ENCODE data around the gene ST6GALNAC3. TPM values are rescaled to one million over a fixed set of nuclear protein-coding genes. Genes with fewer than 3 reads are reported as not detected.

ST6GALNAC3 gene
- total RNA-seq, 1 experiment from 2014 or later, result 2.2 TPM

GRCh38 chr1:76601465-76601864 is 526.9 kb downstream of the ST6GALNAC3 start:
- H2AFZ ChIP-seq (ENCODE audit: low read depth, low read length, poor library complexity, severe bottlenecking), result no peak overlapping the region
- H3K36me3 ChIP-seq (ENCODE audit: control insufficient read depth in 1 of 2, insufficient read depth in 2 of 2, low read length in 2 of 2), result no peaks in the 10 kb centered on the region
- no peak for DNase-seq (ENCODE audit: low read depth, low spot score)
- no peaks in the 10 kb centered on the region for H3K9me3 ChIP-seq (ENCODE audit: control insufficient read depth in 1 of 2, insufficient read depth in 1 of 2, low read depth in 1 of 2, low read length in 2 of 2)
- ATAC-seq, result no peak
- no peaks in the 10 kb centered on the region for H3K79me2 ChIP-seq (ENCODE audit: insufficient read depth, low read length)
- no peaks in the 10 kb centered on the region for H3K4me1 ChIP-seq (ENCODE audit: control insufficient read depth in 1 of 2, insufficient read depth in 2 of 2, low read length in 2 of 2)
- H4K20me1 ChIP-seq (ENCODE audit: insufficient read depth), result no peaks in the 10 kb centered on the region
- POLR2A ChIA-PET, result no interaction called here
- no peaks in the 10 kb centered on the region for H3K9me2 ChIP-seq (ENCODE audit: insufficient read depth)
- no TSS peak for BruUV-seq (replicated peaks)
- no peak for TF ChIP-seq SRF (IDR thresholded peaks at IDR 0.05; ENCODE audit: low read depth)
- no peak for TF ChIP-seq CBX3 (IDR thresholded peaks at IDR 0.05; ENCODE audit: low read depth)
- TF ChIP-seq POLR2AphosphoS5 (IDR thresholded peaks at IDR 0.05; ENCODE audit: low read depth, low read length), result no peak
- TF ChIP-seq JUND (IDR thresholded peaks at IDR 0.05), result no peak
- TF ChIP-seq YY1 (IDR thresholded peaks at IDR 0.05; ENCODE audit: extremely low read depth, insufficient replicate concordance, low read depth, low read length), result no peak
- TF ChIP-seq FOSL1 (IDR thresholded peaks at IDR 0.05; ENCODE audit: low read depth), result no peak
- TF ChIP-seq POLR2A (IDR thresholded peaks at IDR 0.05; ENCODE audit: borderline replicate concordance, extremely low read depth, insufficient read depth, insufficient read length), result no peak
- TF ChIP-seq, protein P1, sequence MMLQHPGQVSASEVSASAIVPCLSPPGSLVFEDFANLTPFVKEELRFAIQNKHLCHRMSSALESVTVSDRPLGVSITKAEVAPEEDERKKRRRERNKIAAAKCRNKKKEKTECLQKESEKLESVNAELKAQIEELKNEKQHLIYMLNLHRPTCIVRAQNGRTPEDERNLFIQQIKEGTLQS (IDR thresholded peaks at IDR 0.05), result no peak
- no peak for TF ChIP-seq ZBTB33 (IDR thresholded peaks at IDR 0.05; ENCODE audit: extremely low read depth, insufficient replicate concordance, low read length)
- TF ChIP-seq ZNF274 (IDR thresholded peaks at IDR 0.05; ENCODE audit: low read depth, low read length), result no peak
- TF ChIP-seq EGR1 (IDR thresholded peaks at IDR 0.05; ENCODE audit: low read depth), result no peak
- no peak for TF ChIP-seq EZH2phosphoT487 (IDR thresholded peaks at IDR 0.05; ENCODE audit: borderline replicate concordance)
- TF ChIP-seq ELF1 (IDR thresholded peaks at IDR 0.05; ENCODE audit: borderline replicate concordance, low read depth), result no peak
- no peak for TF ChIP-seq TCF7L2 (IDR thresholded peaks at IDR 0.05; ENCODE audit: borderline replicate concordance, extremely low read depth, insufficient read depth, insufficient read length)
- TF ChIP-seq CEBPB (IDR thresholded peaks at IDR 0.05; ENCODE audit: low read depth), result no peak
- TF ChIP-seq SP1 (IDR thresholded peaks at IDR 0.05; ENCODE audit: low read depth), result no peak
- no peak for TF ChIP-seq ZFX (IDR thresholded peaks at IDR 0.05)
- TF ChIP-seq EZH2 (IDR thresholded peaks at IDR 0.05), result no peak
- no peak for TF ChIP-seq RAD21 (IDR thresholded peaks at IDR 0.05; ENCODE audit: low read depth)
- TF ChIP-seq SIN3A (IDR thresholded peaks at IDR 0.05; ENCODE audit: low read depth), result no peak
- H3K4me3 ChIP-seq (replicated peaks in 1 of 2; ENCODE audit: low read depth in 1 of 2, low read length in 2 of 2), result no peak overlapping the region
- CTCF ChIA-PET, result no interaction called here
- no peak overlapping the region for H3K27ac ChIP-seq (ENCODE audit: low read depth, low read length)
- no peaks in the 10 kb centered on the region for H3K27me3 ChIP-seq (ENCODE audit: insufficient read depth, low read length)
- RAD21 ChIA-PET (ENCODE audit: low non-redundant PET in 1 of 2, low total read pairs in 2 of 2, uncharacterized antibody in 2 of 2, unreplicated experiment in 2 of 2), result no interaction called here
- intact Hi-C loops (cut with micrococcal nuclease), result no loop called here
- no peak overlapping the region for H3K4me2 ChIP-seq (ENCODE audit: low read length)
- no peak overlapping the region for H3K9ac ChIP-seq (ENCODE audit: low read length)

Measured in HCT116 (cell line).